ENCODE data around the gene CAPZA1.

Gene CAPZA1

GRCh38 chr1:112701227-112702066 is 81.8 kb downstream of the CAPZA1 start:
- DNase-seq (ENCODE audit: low read depth in 2 of 2): no peak

DNA sequence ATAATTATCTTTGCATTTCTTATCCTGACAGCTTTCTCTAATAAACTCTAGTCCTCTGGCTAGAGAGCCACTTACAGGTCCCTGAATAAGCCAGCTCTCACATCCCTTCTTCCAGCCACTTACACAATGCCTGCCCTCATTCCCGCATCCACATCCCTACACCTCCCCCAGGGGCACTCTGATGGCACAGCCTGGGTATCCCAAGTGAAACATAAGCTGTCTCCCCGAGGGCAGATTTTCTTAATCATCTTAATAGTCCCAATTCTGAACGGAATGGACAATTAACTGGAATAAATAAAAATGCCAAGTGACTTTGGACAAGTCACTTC is 82.4 kb downstream of the CAPZA1 start:
- DNase-seq (ENCODE audit: low read depth in 2 of 2): no peak

DNA sequence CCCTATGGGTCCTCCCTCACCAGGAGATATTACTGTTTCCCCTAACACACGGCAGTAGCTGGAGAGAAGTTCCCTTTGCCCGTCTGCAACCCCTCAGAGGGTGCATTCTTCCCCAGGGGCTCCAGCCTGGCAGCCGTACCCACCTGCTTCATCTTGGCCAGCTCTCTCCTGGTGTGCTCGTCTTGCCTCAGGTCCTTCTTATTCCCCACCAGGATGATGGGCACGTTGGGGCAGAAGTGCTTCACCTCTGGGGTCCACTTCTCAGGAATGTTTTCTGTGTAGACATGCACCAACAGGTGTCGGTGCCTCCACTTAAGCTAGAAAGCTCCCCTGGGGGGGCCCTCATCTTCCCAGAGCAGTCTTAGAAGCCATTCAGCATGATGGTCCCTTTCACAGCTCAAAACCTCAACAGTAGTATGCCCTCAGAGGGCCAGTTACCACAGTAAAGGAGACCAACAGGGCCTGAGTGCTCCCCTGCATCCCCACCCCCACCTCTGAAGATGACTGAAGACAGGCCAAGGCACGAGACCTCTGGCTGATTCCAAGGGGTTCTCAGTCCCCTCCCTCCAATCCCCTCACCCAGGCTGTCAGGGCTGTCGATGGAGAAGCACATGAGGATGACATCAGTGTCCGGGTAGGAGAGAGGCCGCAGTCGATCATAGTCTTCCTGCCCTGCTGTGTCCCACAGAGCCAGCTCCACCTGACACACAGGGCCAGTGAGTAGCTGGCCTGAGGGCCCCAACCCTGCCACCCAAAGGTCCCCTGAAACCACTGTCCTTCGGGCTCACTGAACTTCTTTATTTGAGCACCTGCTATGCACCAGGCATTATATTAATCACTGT is 83.0 kb downstream of the CAPZA1 start:
- no peak for DNase-seq (ENCODE audit: low read depth in 2 of 2)

DNA sequence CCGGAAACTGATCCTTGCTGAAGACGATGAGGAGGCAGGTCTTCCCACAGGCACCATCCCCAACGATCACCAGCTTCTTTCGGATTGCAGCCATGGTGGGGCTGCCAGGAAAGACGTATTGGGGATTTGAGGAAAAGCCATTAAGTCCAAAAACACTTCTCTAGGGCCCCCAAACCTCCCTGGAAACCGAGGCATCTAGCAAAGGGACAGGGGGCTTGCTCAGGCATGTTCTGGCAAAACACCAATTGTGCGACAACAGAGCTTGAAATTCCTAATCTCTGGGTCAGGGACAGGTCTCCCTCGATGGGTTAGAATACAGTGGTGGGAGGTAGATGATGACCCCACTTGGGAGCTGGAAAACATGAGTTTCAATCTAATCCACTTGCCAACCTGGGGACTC is 84.1 kb downstream of the CAPZA1 start:
- DNase-seq (ENCODE audit: low read depth in 2 of 2): no peak

GRCh38 chr1:112704391-112704933 is 84.8 kb downstream of the CAPZA1 start:
- no peak for DNase-seq (ENCODE audit: low read depth in 2 of 2)

- no peak for DNase-seq (ENCODE audit: low read depth in 2 of 2)
Measured at GRCh38 chr1:112704934-112705627, 85.4 kb downstream of the CAPZA1 start.

DNA sequence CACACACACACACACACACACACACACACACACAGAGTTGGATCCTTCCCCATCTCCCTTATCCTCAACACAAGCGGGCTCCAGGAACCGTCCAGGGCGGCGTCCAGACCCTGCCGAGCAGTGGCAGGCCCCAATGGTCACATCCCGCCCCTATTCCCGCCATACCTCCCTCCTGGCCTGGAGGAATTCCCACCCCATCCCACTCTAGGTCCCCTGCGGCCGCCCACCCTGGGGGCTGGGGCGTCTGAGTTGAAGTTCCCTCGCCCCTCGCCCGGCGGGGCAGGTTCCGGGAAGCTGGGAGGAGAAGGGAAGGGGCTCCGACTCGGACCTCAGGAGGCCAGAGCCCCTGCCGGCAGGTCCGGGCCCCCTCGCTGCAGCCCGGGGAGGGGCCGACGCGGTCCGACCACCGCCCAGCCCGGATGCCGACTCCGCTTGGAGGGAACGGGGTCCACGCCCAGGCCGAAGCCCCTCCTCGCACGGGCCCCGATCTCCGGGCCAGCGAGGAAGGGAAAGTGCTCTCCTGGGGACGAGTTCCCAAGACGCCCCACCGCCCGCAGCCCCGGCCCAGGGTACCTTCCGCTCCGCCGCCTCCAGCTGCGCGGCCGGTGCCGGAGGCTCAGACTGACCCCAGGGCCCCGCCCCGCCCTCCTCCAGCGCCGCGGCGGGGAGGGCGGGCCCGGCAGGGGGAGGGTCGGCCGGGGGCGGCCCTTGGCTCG is 87.0 kb downstream of the CAPZA1 start, which contains the start of gene RHOC:
Gene RHOC (minus strand): TSS at position 623 of the 716 bp plus-strand sequence. CDS start 3,328 bp downstream, outside the sequence.
- DNase-seq (ENCODE audit: low read depth in 2 of 2): no peak

GRCh38 chr1:112707221-112708001 is 87.8 kb downstream of the CAPZA1 start:
- DNase-seq (ENCODE audit: low read depth in 2 of 2): peak in 1 of 2 donors; percentile 32

DNA sequence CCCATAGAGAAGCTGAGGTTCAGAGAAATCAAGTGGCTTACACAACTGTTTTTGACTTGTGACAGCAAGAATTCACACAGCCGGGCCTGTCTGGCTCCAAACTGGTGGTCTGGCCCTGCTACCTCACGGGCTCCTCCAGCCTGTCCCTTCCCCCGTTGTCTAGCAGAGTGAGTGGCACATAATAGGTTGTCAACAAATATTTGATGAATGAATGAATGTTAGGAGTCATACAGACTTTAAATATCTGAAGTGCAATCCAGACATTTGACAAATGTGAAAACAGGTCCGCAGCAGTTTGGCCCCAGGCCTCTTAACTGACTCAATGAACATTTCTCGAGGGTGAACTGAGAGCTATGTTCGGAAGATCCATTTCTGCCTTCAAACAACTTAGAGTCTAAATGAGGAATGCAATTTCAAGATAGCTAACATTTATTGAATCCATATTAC is 88.4 kb downstream of the CAPZA1 start:
- DNase-seq (ENCODE audit: low read depth in 2 of 2): no peak

- no peak for DNase-seq (ENCODE audit: low read depth in 2 of 2)
Measured at GRCh38 chr1:112708489-112708888, 88.9 kb downstream of the CAPZA1 start.

GRCh38 chr1:112710159-112710558 is 90.5 kb downstream of the CAPZA1 start:
- DNase-seq (ENCODE audit: low read depth in 2 of 2): no peak

DNA sequence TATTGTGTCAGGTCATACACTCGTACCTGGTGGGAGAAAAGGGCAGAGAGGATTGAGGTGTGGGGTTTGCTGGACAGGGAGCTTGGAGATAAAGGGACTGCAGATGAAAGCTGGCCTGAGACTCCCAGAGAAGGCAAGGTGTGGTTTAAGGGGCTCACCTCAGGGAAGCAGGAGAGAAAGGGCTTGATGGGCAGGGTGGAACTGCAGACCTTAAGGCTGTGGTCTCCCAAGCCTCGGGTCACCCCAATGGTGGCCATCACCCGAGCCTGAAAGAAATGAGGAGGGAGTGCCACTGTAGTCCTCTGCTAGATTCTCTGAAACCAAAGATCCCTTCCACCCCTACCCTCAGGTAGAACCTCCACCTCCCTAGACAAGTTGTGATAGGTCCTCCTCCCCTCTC is 91.0 kb downstream of the CAPZA1 start:
- DNase-seq (ENCODE audit: low read depth in 2 of 2): no peak

GRCh38 chr1:112711041-112711440 is 91.4 kb downstream of the CAPZA1 start:
- no peak for DNase-seq (ENCODE audit: low read depth in 2 of 2)

- DNase-seq (ENCODE audit: low read depth in 2 of 2): no peak
Measured at GRCh38 chr1:112711670-112712069, 92.0 kb downstream of the CAPZA1 start.

GRCh38 chr1:112712191-112712590 is 92.6 kb downstream of the CAPZA1 start:
- no peak for DNase-seq (ENCODE audit: low read depth in 2 of 2)

DNA sequence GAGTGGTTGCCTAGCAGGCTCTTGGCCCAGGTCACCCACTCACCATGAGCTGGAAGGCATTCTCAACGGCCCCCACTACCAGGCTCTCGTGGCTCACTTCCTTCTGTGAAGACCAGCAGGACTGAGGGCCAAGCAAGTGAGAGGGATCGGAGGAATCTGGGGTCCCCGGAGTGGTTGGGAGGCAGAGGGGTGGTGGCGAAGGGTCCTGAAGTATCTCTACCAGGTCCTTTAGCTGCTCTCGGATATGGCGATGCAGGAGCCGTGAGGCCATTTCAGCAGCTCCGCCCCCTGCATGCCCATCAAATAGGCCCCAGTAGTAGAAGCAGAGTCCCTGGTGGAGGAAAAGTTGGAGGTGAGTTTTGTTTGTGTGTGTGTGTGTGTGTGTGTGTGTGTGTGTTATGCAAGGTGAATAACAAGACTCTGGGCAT is 93.1 kb downstream of the CAPZA1 start:
- DNase-seq (ENCODE audit: low read depth in 2 of 2): no peak

DNA sequence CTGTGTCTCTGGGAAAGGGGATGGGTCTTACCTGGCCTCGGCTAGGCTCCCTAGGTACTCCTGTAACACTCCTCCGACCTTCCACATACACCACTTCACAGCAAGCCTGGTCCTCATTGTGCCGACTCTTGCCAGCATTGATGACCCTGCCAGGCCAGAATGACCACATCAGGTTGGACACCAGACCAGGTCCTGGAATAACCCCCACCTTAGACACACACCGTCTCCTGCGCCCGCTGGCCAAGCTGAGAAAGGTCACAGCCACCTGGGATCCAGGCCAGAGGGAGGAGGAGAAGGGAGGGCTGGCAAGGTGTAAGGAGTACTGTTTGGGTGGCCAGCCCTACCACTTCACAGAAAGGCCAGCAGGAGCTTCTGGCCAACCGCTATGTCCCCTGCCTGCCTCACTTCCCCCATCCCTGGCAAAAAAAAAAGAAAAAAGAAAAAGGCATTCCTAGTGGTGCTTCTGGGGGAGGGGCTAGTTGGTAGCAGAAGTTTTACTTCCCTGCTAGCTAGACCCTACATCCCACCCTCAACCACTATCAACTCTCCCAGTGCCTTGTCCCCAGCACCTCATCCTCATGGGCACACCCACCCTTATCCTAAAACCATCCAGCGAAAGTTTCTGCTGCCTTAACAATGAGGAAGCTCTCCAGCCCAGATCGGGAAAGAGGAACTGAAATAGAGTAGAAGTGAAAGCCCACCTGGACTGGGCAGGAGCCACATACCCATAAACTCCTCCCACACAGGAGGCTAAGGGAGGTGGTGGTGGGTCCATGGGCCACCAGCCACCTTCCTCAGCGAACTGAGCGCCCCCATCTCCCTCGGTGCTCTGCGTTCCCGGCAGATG is 94.1 kb downstream of the CAPZA1 start:
- DNase-seq (ENCODE audit: low read depth in 2 of 2): no peak

DNA sequence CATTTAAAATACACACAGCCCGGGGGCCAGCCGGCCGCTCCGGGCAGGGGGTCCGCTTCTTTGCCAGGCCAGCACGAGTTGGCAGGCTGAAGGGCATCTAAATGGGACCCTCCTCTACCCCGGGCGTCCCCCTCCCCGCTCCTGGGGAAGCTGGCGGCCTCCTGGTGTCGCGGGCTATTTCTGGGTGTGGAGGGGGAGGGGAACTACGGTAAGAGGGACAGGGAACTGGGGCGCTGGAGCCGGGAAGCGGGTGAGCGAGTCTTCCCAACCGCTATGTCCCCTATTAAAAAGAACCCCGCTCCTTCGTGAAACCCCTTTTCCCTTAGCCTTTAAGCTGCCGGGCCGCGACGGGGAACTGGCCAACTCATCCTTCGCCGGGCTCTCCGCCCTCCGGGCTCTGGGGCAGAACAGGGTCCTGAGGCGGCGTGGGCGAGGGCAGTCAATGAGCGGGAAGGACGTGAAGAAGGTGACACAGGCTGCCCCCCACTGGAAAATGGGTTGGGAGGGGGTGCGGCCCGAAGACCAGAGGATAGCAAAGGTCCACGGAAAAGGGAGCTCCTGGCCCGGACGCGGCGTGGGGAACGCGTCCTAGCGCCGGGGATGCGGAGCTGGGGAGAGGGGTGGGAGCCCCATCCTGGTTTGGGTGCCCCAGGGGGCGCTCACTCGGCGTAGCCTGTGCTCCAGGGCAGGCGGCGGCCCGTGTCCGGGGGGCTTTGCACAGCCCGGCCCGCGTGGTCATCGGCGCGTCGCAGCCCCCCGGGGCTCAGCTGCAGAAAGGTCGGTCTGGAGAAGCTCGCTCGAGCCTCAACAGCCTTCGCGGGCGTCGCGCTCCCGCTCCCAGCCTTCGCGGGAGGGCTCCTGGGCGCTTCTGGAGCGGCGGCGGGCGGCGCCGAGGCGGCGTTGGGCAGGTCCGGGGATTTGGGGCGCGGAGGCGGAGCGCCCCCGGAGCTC is 95.0 kb downstream of the CAPZA1 start:
- no peak for DNase-seq (ENCODE audit: low read depth in 2 of 2)
